SHP77 (cell line): ENCODE results near the gene LCE1A.

Experiments
- DNase-seq, 2 experiments: peaks; one replicate each; lab custom pipeline; 2025; lab: John Stamatoyannopoulos, UW

The LCE1A gene

DNA sequence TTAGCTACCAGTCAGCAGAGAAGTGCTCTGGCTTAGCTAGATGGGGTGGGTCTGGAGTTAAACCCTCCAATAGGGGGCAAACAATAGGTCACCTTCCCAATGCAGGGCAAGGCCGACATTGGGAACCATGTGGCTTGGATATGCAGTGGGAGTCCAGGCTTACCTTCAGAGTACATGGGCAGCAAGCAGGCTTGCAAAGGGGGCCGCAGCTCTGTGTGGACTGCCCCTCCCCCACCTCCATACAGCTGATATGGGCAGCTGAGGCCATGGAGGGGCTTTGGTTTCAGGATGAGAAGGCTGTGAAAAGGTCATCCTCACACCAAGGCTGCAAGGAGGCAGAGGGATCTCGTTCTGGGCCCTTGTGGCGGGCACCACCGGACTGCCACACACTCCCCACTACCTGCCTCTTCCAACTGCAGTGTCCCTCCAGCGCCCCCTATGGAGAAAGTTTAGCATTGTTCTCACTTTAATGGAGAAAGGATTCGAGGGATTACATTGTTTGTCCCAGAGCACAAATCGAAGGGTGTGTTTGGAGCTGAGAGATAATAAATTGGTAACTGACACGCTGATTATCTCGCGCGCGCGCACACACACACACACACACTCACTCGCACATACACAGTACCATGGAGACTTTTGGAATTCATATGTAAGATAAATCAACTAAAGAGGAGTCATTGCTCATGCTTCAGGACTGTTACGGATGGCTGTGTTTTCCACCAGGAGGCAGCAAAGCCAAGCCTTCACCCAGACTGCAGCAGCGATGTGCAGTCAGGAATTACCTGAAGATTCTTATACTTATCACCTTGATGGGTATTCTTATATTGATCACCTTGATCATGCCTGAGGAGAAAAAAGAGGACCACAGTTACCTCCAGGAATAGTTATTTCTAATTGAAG, 43.8 kb downstream of the LCE1A start:
- peak; percentile 54 to 74 for DNase-seq

DNA sequence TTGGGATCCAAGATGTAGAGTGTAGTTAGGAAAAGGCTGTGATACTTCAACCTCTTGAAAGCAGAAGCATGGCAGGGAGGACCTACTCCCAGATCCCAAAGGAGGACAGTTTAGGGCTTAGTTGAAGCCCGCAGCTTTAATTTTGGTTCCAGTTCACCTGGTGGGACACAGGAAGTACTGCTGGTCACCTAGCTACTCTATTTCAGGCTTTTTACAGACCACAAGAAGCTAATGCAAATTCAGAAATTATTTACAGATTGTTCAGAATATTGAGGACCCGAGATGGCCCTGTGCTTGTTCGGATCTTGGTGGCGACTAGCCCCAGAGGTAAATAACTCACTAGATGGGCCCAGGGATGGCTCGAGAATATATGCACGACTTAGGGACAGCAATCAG, 44.5 kb downstream of the LCE1A start:
- DNase-seq, result no peak

DNA sequence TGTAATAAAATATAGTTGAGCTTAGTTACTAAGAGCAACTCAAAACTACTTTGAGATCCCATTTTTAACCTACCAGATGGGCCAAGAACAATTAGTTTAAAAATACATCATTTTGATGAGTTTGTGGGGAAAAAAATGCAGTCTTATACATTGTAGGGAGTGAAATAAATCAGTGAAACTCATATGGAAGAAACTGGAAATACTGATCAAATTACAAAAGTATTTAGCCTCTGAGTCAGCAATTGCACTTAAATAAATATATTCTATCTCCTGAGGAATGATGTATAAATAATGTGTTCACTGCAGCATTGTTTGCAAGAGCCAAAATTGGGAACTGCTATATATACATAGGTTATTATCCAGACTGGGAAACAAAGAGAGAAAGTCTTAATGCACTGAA, 46.2 kb downstream of the LCE1A start:
- no peak for DNase-seq

DNA sequence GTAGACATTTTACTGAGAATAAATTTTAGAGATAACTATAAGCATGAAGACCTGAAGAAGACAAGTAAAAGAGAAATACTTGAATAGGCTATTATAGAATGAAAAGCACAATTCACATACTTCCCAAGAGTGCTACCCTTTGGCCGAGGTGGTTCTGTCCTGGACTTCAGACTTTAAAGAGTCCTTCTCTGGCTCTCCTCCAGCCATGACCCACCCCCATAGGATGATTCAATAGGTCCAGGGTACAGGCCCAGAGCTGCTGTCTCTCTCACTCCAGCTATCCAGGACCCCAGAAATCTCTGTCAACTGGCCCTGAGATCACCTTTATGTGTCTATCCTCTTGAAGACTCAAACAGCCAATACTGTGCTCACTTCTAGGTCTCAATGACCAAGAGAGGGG, 49.6 kb downstream of the LCE1A start:
- no peak for DNase-seq
